Dermis microvascular lymphatic vessel endothelial cell (primary cell): ENCODE results near the gene SLC23A2. TPM values are rescaled to one million over a fixed set of nuclear protein-coding genes. Genes with fewer than 3 reads are reported as not detected.
"Not testable (repeated sequence)": the region's sequence is repeated elsewhere in the genome, so short reads cannot be mapped to it uniquely, and the experiment has no call there.

Experiments
- DNase-seq, 2 donors: peaks; one replicate each; pipeline versions ENCODE4 v3.0.0 to v3.0.0-alpha.2; 2010; ENCODE audit warnings: low read depth in 2 of 2
- total RNA-seq: library from RNA; depleted of rRNA; stranded (reverse); fragments of >200 nt; gene quantifications from 2 replicates; pipeline ENCODE4 v1.2.1, GENCODE V29; 2014

SLC23A2 gene
- total RNA-seq, 1 donor from 2014 or later: 13.1 TPM

GRCh38 chr20:4936851-4937406, 64.4 kb downstream of the SLC23A2 start:
- no peak for DNase-seq

GRCh38 chr20:4936392-4936850, 64.9 kb downstream of the SLC23A2 start:
- DNase-seq: no peak

GRCh38 chr20:4932061-4932460, 69.2 kb downstream of the SLC23A2 start:
- no peak for DNase-seq

DNA sequence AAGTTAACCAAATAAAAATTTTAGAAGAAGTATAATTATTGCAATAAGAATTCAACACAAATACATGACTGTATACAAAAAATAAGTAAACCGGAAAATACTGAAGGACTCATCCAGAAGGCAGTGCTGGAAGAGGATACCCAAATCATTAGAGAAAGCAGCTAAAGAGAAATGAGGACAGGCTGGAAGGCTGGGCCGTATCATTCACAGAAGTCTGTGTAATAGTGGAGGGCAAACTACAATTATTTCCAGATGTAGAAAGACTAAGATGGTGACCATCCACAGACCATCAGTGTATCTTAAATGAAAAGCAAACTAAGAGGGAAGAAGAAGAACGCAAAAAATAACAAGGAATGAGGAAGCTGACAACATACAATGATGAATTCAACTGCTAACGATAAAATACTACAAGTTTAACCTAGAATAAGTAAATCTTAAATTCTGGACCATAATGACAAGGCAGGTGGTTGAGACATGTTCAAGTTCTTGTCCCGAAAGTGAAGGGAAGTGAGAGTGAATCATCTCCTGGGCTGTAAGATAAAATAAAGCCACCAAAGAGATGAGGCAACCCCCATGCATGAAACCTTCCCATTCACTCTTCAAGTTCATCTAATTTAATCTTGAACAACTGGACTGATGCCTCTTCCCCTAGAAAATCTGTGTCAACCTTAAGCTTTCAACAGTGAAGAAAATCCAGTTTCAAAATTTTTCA, 71.5 kb downstream of the SLC23A2 start:
- no peak for DNase-seq

DNA sequence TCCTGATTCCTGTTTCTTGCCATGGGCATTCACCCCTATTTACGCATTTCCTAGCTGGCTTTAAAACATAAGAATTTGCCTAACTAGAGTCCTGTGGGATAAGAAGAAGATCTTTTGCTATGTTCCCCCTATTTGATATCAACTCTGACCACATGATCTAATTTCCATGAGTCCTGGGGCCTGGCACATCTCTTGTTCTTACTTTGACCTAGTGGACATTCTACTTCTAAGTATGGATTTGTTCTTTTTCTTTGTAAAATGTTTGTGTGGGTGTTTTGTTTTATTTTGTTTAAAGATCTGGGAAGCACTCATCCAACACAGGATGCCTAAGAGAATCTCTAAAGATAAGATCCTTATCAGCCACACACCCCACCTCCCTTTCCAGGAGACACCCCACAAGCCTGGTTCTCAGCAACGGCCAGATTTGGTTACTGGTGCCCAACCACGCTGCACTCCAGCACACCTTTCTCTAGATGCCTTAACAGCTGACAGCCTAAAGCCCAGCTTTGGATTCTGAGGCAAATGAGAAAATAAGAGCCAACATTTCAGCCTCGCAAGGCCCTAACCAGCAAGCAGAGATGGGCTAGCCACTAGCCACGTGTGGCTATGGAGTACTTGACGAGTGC, 74.7 kb downstream of the SLC23A2 start:
- no peak for DNase-seq

DNA sequence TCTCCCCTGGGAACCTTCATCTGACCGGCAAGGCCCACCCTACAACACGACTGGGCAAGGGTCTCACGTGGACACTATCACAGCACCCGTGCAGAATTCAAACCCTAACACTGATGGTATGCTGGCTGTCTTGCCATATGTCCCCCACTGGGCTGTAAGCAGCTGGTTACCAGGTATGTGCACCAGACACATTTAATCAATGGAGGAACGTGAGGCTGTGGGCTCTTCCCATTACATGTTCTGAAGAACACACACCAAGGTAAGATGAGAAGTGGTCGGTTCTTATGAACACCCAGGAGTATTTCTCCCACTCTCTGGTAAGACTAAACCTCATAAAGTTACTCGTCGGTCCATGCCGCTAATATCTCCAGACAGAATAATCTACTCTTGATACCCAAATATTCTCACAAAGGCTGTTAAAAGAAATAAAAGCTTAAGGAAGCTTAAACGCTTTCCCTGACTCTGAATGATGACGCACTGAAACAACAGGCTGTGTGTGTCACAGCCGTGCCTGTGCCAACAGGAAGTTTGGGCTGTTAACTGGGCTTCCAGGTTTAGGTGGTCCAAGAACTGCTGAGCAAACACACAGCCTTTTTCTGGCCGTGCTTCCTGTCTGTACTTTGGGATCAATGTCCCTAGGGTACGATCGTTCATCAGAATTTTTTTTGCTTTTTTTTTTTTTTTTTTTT, 75.3 kb downstream of the SLC23A2 start:
- DNase-seq: peak; percentile 94 to 98

DNA sequence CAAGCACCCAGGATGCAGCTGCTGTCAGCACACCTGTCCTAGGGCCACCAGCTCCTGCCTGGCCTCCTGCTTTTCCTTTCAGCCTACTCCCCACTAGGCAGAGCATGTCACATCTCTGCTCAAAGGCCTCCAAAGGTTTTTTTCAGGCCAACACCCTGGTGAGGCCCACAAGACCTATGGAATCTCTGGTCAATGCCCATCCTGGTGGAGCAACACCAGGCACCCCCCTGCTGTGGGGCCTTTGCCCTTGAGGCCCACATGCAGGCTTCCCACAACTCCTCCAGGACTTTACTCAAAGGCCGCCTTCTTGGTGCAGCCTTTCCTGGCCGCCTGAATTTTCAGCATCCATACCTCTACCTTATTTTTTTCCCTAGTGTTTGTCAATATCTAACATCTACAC, 76.9 kb downstream of the SLC23A2 start:
- DNase-seq: no peak

DNA sequence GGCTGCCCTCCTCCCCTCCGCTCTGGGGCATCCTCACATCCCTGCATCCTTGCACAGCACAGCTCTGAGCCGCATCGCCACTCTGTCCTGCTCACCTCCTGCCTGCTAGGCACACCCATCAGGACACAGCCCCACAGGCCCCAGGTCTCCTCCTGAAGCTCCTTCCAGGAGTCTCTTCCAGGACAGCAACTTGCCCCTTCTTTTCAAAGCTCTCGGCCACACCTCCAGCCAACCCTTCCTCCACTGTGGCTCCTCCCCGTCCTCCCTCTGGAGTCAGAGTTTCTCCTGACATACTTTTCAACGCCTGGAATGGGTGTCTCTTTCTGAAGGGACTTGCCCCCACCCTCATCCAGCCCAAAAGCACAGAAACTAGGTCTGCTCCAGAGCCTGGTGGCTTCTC, 77.3 kb downstream of the SLC23A2 start:
- no peak for DNase-seq

GRCh38 chr20:4922186-4922585, 79.1 kb downstream of the SLC23A2 start:
- peak; percentile 21 to 27 for DNase-seq

- not testable (repeated sequence) for DNase-seq
Observed at GRCh38 chr20:4921271-4921670, 80.0 kb downstream of the SLC23A2 start.

GRCh38 chr20:4920655-4921054, 80.7 kb downstream of the SLC23A2 start:
- DNase-seq: no peak

GRCh38 chr20:4920131-4920530, 81.2 kb downstream of the SLC23A2 start:
- no peak for DNase-seq

DNA sequence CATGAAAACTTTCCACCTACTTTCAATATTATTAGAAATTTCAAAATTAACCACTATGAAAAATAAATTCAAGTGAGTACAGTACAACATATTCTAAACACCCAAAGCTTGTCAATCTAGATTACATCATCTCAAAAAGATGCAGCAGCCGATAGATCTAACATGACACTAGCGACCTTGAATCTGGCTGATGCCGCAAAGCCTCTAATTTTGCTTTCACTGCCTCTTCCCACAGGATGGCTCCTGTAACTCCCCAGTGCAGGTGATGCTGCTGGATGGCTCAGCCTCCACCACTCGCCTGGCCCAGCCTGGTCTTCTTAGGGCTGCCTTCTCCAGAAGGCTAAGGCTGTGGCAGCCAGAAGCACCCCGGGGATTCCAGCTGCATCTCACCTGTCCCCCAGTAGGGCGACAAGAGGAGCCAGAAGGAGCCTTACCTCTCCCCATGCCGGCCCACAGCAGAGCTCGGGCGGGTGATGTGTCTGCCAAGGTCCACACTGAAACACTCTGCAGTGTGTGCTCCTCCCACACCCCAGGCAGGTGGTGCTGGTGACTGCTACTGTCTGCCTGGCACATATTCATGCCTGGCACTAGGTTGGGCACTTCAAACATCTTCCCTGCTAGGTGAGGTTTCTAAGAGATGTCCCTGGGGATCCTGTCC, 82.1 kb downstream of the SLC23A2 start:
- DNase-seq: no peak

DNA sequence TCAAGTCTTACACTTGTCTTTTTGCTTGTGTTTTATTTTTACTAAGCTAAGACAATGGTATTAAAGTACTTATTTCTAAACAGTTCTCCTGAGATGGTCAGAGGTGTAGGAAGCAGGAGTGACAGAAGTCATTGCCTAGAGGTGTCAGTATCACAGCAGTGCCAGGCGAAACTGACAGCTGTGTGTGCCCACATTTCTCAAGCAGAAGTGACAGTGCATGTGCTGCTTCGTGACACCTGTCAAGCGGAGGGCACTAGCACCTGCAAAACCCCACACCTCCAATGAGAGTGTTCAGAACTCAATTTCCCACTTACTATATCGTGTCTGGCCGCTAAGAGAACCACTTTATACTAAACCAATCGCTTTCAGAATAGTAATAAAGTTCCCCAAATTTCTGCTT, 82.8 kb downstream of the SLC23A2 start:
- DNase-seq: no peak

- DNase-seq: no peak
Observed at GRCh38 chr20:4916971-4917881, 84.1 kb downstream of the SLC23A2 start.

DNA sequence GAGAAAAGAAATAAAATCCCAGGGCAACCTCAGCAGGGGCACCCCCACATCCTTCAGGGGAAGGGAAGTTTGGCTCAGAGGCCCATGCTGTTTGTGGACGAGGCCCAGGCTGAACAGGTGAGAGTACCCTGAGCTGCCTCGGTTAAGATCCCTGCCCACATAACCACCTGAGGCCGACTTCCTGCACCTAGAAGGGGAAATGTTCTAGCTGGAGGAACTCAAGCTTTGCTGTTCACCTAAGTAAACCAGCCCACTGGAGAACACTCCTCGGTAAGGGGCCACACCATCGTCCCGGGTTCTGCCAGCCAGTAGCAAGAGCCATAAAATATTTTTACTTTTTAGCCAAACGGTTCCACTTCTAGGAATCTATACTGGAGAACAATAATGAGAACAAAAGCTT, 88.2 kb downstream of the SLC23A2 start:
- no peak for DNase-seq

GRCh38 chr20:4912380-4913142, 88.7 kb downstream of the SLC23A2 start:
- DNase-seq: no peak

GRCh38 chr20:4910951-4911350, 90.4 kb downstream of the SLC23A2 start:
- DNase-seq: no peak

- DNase-seq: no peak
Observed at GRCh38 chr20:4905613-4906012, 95.7 kb downstream of the SLC23A2 start.

GRCh38 chr20:4905195-4905594, 96.1 kb downstream of the SLC23A2 start:
- no peak for DNase-seq
